ENCODE data around the gene DCAF6.

GRCh38 chr1:167934426-167935215 is 1.9 kb upstream of the DCAF6 start:
- TF ChIP-seq, protein P1, sequence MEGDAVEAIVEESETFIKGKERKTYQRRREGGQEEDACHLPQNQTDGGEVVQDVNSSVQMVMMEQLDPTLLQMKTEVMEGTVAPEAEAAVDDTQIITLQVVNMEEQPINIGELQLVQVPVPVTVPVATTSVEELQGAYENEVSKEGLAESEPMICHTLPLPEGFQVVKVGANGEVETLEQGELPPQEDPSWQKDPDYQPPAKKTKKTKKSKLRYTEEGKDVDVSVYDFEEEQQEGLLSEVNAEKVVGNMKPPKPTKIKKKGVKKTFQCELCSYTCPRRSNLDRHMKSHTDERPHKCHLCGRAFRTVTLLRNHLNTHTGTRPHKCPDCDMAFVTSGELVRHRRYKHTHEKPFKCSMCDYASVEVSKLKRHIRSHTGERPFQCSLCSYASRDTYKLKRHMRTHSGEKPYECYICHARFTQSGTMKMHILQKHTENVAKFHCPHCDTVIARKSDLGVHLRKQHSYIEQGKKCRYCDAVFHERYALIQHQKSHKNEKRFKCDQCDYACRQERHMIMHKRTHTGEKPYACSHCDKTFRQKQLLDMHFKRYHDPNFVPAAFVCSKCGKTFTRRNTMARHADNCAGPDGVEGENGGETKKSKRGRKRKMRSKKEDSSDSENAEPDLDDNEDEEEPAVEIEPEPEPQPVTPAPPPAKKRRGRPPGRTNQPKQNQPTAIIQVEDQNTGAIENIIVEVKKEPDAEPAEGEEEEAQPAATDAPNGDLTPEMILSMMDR (conservative IDR thresholded peaks at IDR 0.05; ENCODE audit: low read length): no peak
- no peak for TF ChIP-seq EZH2phosphoT487 (IDR thresholded peaks at IDR 0.05; ENCODE audit: borderline replicate concordance, low read depth, low read length)
